GM13977 (cell line): Measurements from ENCODE around the gene RET.

Experiments used
- DNase-seq: peaks from one replicate; pipeline ENCODE4 v3.0.0; 2012; ENCODE audit warnings: low spot score
- in situ Hi-C: fragments of 300-500 bp; cut with MboI; formaldehyde crosslinking; loops from one replicate; pipeline ENCODE4 v1.12.0; 2022; ENCODE audit warnings: low sequenced_read_pairs, low pct_unique_long_range_greater_than_20kb, mixed read lengths, inconsistent platforms; ENCODE audit not compliant: unreplicated experiment
- TF ChIP-seq, protein P1 (sequence below): IDR thresholded peaks from 2 replicates; pipeline ENCODE4 v1.5.1; 2012; ENCODE audit warnings: mild to moderate bottlenecking, control low read depth; ENCODE audit not compliant: insufficient read depth; ENCODE audit errors: extremely low read depth, missing control alignments

The RET gene

GRCh38 chr10:43070121-43071085 is 6.5 kb upstream of the RET start:
- TF ChIP-seq, protein P1, sequence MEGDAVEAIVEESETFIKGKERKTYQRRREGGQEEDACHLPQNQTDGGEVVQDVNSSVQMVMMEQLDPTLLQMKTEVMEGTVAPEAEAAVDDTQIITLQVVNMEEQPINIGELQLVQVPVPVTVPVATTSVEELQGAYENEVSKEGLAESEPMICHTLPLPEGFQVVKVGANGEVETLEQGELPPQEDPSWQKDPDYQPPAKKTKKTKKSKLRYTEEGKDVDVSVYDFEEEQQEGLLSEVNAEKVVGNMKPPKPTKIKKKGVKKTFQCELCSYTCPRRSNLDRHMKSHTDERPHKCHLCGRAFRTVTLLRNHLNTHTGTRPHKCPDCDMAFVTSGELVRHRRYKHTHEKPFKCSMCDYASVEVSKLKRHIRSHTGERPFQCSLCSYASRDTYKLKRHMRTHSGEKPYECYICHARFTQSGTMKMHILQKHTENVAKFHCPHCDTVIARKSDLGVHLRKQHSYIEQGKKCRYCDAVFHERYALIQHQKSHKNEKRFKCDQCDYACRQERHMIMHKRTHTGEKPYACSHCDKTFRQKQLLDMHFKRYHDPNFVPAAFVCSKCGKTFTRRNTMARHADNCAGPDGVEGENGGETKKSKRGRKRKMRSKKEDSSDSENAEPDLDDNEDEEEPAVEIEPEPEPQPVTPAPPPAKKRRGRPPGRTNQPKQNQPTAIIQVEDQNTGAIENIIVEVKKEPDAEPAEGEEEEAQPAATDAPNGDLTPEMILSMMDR = no peak
- in situ Hi-C loops = no loop called here
- DNase-seq = no peak

- in situ Hi-C loops = no loop called here
- DNase-seq = no peak
- TF ChIP-seq, protein P1 = no peak
Measured at GRCh38 chr10:43071865-43072650, 4.8 kb upstream of the RET start.

DNA sequence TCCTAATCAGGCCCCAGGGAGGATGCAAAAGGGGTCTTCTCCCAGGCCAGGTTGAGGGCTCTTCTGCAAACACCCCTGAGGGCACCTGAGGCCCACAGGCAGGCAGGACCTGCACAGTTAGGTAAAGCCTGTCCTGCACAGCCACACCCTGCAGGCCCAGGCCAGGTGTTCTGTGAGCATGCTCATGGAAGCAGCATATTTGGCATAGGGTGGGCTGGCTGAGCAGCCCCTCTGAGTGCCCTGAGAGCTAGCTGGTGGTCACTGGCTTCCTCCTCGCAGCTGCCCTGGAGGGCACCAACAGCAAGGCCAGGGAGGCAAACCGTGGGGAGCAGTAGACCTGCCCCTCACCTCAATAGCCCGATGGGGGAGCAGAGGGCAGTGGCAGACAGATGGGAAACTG is 3.7 kb upstream of the RET start:
- in situ Hi-C loops = no loop called here
- no peak for DNase-seq
- TF ChIP-seq, protein P1 = no peak

DNA sequence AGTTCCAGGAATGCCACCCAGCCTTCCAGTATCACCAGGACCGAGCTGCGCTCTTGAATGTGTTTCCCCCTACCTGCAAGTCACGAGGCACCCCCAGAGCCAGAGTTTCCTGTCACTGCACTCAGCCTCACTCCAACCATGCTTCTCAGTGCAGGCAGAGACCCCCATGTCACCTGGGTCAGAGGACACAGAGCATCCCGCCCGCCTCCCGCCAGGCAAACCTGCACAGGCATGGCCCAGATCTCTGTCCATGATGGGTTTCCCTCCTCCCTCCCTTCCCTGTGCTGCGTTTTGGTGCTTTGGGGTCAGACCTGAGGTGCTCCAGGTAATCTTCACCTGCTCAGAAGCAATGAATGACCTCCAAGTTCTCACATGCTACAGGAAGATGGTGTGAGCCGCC is 3.1 kb upstream of the RET start:
- TF ChIP-seq, protein P1 = no peak
- DNase-seq = no peak
- in situ Hi-C loops = no loop called here

- TF ChIP-seq, protein P1 = no peak
- in situ Hi-C loops = no loop called here
- no peak for DNase-seq
Measured at GRCh38 chr10:43074409-43074808, 2.5 kb upstream of the RET start.

GRCh38 chr10:43074827-43075611 is 1.9 kb upstream of the RET start:
- TF ChIP-seq, protein P1 = no peak
- in situ Hi-C loops = no loop called here
- DNase-seq = no peak
